ENCODE data around the gene ESYT2.

The ESYT2 gene

DNA sequence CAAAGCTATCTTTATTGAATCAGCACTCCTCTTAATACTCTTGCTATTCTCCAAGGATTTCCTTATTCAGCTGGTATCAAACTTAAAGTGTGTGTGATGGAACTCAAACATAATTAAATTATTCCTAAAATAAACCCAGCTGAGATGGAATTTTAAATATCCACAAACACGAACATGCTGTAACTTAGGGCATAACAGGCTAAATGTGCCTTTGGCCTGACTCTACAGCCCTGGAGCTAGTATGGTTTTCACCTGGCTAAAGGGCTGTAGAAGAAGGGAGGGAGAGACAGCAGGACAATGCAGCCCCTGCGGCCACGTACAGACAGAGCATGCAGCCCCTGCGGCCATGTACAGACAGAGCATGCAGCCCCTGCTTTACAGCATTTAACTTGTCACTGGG, 34.0 kb downstream of the ESYT2 start:
- DNase-seq = no peak

DNA sequence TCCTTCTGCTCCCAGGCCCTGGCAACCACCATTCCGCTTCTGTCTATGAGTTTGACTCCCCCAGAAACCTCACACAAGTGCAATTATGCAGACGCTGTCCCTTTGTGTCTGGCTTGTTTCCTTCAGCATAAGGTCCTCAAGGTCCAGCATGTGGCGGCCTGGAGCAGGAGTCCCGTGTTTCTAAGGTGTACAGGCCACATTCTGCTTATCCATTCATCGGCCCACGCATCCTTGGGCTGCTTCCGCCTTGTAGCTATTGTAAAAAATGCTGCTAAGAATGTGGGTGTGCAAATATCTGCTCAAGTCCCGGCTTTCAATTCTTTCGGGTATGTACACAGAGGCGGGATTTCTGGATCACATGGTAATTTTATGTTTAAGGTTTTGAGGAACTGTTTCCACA, 38.2 kb downstream of the ESYT2 start:
- no peak for DNase-seq

DNA sequence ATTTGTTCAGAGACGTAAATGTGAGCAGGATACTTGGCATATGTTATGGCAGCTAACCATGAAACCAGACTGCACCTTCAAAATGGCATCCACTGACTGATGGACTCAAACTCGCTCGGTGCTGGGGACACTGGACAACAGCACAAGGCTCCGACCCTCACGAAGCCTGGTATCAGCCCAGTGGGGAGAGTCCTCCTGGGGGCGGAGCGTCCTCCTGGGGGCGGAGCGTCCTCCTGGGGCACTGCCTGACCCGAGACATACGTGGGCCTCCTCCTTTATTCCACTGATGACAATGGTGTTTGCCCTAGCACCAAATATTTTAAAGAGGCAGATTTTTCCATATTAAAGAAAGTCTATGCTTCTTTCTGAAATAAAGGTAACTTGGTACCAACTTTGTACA, 39.5 kb downstream of the ESYT2 start:
- DNase-seq = no peak

DNA sequence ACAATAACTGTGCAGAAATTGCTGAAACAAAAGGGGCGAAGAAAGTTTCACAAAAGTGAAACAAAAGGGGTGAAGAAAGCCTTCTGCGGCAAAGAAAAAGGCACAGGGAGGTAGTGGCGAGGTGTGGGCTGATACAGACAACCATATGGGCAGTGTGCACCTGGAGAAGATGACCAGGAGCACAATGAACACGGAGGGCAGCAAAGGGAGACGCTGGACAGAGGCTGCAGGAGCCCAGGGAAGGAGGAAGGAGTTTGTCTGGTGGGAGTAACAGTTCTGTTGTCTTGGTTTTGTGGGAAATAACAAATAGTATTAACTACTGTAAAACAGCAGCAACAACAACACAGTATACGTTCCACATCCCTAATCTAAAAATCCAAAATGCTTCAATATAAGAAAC, 42.4 kb downstream of the ESYT2 start:
- DNase-seq = no peak

DNA sequence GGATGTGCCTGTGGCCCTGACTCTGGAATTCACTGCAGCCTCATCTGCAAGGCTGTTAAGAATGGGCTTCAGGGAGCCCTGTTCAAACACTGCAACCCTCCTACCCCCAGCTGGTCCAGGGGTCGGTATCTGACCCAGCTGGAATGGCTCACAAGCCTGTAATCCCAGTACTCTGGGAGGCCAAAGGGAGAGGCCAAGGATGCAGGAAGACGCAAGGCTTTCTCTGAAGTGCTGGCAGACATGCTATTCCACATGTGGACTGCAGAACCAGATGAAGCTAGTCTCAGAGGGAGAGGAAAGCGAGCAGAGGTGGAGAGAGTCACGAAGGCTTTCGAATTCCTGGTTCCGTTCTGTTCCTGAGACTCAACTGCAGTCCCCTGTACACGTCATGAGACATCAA, 45.0 kb downstream of the ESYT2 start:
- no peak for DNase-seq

DNA sequence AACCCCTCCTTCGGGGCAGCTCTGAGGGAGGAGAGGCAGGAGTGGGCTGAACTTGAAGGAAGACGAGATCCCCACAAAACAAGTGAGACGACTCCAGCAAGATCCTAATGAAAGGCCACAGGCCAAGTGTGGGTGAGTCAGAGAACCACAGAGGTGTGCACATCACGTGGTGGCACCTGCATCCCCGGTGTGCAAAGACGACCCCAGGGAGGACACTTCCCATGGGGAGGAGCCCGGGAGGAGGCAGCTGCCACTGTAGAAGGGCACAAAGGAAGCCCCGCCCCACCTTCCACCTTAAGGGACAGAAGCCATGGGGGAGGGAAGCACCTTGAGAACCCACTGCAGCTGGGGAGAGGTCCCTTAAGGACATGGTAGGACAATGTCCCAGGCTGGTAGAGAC, 45.7 kb downstream of the ESYT2 start:
- no peak for DNase-seq

DNA sequence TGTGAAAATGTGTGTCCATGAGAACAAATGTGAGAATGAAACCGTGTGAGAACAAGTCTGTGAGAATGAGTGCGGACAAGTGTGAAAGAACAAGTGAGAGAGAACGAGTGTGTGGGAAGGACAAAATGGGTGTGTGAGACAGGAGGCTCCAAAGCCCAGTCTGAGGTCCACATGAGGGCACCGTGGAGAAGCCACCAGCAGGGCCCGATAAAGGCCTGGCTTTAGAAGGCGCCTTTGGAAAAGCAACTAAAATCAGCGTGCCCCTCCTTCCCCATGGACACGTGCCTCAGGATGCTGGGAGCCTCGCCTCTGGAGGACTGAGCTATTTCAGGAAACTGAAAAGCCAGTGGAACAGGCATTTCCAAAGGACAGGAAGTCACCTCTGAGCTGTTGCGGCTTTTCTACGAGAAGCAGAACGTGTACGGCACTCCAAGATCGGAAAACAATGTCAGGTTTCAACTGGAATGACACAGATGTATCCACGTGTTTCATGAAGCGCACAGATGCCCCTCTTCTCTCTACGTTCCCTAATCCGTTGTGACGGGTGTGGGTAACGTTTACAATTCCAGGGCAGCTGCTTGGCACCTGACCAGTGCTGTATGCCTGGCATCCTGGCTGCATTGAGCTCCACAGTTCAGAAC, 46.4 kb downstream of the ESYT2 start:
- peak; percentile 27 to 31 (median 28) for DNase-seq

DNA sequence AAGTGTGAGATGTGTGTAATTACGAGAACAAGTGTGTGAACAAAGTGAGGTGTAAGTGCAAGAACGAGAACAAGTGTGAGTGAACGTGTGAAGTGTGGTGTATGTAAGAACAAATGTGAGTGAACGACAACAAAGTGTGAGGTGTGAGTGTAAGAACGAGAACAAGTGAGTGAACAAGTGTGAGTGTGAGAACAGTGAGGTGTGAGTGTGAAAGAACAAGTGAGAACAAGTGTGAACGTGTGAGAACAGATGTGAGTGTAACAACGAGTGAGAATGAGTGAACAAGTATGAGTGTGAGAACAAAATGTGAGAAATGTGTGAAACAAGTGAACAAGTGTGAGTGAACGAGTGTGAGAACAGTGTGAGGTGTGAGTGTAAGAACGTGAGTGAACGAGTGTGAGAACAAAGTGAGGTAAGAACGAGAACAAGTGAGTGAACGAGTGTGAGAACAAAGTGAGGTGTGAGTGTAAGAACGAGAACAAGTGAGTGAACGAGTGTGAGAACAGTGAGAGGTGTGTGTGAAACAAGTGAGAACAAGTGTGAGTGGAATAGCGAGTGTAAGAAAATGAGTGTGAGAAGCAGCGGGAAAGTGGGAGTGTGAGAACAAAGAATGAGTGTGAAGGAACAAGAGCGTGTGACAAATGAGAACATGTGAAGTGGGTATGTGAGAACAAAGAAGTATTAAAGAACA, 47.2 kb downstream of the ESYT2 start:
- no peak for DNase-seq

DNA sequence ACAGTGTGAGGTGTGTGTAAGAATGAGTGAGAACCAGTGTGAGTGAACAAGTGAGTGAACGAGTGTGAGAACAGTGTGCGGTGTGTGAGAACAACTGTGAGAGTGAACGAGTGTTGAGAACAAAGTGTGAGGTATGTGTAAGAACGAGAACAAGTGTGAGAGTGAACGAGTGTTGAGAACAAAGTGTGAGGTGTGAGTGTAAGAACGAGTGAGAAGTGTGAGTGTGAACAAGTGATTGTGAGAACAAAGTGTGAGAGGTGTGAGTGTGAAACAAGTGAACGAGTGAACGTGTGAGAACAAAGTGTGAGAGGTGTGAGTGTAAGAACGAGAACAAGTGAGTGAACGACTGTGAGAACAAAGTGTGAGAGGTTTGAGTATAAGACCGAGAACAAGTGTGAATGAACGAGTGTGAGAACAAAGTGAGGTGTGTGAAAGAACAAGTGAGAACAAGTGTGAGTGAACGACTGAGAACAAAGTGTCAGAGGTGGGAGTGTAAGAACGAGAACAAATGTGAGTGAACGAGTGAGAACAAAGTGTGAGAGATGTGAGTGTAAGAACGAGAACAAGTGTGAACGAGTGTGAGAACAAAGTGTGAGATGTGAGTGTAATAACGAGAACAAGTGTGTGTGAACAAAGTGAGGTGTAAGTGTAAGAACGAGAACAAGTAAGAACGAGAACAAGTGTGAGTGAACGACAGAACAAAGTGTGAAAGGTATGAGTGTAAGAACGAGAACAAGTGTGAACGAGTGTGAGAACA, 47.9 kb downstream of the ESYT2 start:
- no peak for DNase-seq

DNA sequence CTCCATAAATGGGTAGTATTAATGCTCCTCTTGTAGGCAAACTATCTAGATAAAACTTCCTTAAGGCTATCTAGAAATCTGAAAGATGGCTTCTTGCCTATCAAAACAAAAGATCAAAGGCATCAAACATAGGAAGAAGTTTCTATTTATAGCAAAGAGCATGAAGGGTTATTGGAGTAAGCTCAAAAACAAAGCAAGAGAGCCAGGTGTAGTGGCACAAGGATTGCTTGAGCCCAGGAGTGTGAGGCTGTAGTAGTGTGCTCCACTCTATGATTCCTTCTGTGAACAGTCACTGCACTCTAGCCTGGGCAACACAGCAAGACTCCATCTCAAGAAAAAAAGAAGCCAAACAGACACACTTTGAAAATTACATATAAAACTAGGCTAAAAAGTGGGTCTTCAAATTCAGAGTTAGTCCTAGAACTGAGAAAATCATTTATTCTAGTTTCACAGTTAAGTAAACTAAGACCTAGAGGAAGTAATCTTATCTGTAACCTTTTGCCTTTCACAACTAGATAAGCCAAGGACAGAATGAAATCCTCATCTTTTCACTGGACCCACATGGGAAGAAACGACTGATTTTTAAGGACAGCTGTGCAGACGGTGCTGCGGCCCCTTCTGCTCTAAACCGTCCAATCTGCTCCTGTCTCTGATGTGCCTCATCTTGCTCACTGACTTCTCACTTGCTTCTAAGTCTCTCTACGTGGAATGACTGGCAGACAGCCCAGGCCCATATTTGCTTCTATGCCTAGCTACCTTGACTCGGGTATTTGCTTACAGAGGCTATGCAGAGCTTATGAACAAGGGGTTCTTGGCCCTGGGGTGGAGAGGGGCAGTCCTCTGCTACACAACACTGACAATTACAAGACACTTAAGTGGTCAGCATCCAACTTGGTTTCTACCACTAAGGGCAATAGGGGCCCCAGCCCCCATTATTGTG, 50.0 kb downstream of the ESYT2 start:
- DNase-seq = no peak

DNA sequence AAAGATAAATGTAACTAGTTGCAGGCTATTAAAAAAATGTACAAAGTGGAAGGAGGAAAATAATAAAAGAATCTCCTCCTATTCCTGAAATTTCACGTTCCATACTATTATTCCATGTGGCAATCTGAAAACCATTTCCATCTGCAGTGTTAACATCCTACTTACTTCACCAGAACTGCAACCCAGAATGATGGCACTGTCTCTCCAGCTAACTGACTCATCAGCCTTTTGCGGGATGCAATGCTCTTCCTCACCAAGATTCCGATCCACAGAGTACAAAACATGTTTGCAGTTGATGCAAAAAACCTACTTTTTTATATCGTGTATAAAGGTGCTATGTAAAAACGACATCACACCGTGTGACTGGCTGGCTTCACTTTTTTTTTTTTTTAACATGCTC, 50.8 kb downstream of the ESYT2 start:
- no peak for DNase-seq

DNA sequence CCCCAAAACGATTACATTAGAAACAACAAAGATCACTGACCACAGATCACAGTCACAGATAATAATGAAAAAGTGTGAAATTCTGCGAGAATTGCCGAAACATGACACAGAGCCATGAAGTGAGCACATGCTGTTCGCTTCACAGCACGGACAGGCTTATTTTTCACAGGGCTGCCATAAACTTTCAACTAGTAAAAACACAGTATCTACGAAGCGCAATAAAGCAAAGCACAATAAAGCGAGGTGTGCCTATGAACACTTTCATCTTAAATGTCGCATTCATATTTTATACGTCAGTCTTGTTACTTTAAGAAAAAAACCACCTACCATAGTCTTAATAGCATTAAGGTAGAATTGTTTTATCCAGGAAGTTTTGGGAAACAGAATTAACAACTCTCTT, 51.5 kb downstream of the ESYT2 start:
- no peak for DNase-seq

DNA sequence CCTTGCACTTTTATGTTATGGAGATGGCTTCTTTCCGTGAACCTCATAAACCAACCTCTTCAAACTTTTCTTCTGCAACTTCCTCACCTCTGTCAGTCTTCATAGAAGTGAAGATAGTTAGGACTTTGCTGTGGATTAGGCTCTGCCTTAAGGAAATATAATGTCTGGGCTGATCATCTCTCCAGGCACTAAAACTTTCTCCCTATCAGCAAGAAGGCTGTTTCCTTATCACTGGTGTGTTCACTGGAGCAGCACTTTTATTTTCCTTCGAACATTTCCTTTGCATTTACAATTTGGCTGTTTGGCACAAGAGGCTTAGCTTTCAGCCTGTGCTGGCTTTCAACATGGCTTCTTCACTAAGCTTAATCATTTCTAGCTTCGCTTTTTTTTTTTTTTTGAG, 52.8 kb downstream of the ESYT2 start:
- no peak for DNase-seq

DNA sequence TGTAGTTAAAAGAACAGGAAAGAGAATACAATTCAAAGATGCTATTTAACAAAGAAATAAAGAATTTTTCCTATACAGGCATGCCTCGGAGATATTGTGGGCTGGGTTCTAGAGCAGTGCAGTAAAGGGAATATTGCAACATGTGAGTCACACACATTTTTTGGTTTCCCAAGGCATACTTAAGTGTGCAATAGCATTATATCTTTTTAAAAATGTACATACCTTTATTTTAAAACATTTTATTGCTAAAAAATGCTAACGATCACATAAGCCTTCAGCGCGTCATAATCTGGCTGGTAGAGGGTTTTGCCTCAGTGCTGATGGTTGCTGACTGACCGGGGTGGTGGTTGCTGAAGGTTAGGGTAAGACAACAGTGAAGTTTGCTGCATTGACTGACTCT, 54.4 kb downstream of the ESYT2 start:
- no peak for DNase-seq

DNA sequence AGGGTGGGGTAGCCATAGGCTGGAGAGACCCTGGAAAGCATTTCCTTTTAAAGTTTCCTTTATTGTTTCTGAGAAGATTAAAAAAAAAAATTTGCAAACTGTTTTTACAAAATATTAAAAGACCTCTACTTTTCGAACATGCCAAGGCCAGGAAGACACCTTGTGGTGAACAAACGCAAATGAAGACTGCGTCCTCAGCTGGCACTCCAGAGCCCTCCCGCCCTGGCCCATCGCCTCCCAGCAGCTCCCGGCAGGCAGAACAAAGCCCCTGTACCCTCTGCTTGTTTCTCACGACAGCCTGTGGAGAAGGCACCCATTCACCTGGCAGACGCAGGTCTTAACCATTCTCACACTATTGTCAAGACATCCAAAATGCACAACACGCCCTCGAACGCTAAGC, 56.4 kb downstream of the ESYT2 start:
- peak in 1 of 3 donors; percentile 8 for DNase-seq

DNA sequence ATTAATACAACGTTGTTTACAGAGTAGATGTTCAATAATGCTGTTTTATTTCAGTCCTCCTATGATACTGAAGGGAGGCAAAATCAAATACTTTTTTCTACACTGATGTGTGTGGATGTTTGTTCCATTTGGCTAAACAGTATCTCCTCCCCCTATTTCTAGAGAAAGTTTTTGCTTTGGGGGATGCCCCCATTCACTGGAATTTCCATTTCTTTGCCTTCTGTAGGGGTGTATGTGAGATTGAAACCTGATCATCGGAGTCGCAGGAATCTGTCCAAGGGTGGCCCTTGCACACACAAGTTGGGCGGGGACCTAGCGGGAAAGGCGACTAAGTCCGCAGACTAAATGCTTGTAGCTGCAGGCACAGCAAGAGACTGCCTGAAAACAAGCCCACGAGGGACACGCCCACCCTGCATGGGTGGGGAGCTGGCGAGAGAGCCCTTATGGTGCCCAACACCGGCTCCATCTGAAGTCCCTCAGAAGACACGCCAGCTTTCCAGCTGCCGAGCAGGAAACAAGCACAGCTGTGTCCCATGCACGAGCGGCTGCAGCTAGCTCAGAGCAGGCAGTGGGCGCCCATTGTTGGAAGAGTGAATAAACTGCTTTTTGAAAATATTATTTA, 58.0 kb downstream of the ESYT2 start:
- no peak for DNase-seq

DNA sequence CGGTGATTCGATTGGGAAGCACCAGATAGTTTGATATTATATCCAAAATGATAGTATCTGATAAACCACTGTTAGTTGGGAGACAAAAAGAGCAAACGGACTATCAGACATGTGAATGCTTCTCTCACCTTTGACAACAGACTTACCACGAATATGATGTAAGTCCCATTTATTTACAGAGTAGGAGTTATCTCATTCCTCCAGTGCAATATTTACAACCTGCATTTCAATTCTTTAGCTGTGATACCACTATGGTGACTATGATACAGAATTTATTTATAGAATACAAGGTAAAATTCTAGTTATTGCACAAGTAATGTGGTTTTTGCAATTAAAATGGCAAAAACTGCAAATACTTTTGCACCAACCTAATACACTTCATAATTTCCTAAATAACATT, 61.6 kb downstream of the ESYT2 start:
- DNase-seq = no peak

DNA sequence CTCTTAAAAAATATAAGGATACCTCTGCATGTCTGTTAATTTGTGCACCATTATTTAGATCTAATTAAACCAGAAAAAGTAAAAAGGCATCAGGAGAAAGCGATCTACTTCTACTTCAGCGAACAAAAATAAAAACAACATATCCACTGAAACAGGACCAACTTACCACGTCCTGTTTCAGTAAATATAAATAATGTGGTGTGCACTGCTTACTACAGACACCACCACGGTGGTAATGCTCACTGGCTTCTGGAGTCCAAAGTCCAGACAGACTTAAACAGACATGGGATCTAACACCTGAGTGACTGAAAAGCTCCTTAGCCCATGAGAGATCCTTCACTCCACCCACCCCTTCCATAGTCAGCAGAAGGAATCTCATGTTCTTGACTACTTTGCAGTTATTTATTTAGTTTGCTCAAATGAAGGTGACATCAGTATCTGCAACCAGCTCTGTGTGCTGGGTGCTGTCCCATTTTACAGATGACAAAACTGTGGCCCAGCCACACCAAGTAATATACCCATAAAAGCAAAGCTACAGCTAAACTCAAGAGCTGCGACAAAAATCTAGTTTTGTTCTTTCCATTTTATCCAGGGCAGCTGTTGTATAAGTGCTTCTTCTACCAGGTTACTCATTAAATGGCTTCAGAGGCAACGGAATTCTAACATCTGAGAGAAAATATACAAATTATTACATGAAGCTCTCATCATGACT, 62.6 kb downstream of the ESYT2 start:
- no peak for DNase-seq

DNA sequence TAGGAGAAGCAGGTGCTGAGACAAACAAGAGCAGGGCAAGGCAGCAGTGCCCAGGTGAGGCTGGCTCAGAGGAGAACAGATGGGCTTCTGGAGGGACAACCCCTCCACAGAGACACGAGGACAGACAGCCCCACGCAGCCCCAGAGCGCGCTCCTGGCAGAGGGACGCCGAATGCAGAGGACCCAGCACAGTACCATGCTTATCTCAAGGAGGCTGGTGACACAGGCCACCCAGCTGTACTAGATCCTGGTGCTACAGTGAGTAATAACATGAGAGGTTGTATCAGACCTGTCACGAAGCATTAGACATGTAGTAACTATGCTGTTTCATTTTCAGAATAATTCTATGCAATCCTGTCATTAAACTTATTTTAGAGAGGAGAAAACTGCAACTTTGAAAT, 64.3 kb downstream of the ESYT2 start:
- no peak for DNase-seq

DNA sequence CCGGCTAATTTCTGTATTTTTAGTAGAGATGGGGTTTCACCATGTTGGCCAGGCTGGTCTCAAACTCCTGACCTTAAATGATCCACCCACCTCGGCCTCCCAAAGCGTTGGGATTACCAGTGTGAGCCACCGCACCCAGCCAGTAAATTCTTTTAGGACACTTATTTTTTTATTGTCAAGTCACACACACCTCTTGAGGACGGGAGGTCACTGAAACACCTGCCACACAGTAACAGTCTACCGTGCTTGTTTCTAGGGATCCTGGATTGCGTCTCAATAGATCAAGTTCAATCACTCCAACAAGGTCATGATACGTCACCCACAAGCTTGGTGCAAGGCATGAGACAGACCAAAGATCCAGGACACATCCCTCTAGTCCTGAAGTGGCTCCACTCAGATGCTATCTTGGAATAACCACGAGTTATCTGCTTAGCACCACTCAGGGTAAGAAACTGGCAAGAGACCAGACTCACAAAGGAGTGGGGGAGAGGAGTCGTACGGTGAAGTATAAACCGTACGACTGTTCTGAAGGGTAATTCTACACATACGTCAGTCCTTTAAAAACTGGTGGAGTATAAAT, 65.8 kb downstream of the ESYT2 start:
- DNase-seq = no peak

DNA sequence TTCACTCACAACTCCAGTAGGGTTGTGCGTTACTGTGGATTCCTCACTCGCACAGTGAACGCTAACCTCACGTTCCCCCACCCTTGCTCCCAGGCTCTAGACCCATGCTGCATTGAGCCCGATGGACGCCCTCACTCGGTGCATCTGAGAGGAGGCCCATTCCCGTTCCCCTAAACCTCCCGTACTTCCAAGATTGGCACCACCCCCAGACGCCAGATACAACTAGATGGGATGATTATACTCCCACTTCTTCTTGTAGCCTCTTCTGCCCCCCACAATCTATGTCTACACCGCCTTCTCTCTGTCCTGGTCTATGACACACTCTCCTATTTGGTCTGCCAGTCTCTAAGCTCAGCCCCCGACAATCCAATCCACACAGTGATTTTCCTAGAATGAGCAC, 67.4 kb downstream of the ESYT2 start:
- DNase-seq = no peak

DNA sequence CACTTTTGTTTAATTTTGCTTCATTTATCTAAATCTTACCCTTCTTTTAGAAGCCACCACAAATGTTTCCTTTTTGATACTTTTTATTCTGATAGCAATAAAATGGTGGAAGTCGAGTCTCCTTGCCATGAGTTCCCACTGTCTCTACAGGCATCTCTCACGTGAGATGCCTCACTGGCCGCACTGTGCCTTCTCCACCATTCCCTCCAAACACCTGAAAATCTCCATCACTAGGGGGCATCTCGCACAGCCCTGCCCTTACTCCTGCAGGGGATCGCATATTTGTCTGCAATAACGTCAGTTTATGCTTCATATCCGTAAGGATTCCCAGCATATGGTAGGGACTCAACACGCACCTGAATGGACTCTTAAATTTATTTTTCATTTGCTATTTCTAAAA, 68.4 kb downstream of the ESYT2 start:
- no peak for DNase-seq

Data from suppressor macrophage treated with lipopolysaccharide for 1 hour (primary cell).